SK-N-SH (cell line): Measurements from ENCODE around the gene REPS2.

Source experiments
- ELF1 ChIP-seq: IDR thresholded peaks from 2 replicates; pipeline ENCODE4 v1.4.0; 2012
- GABPA ChIP-seq: IDR thresholded peaks from 2 replicates; pipeline ENCODE4 v1.4.0; 2012; ENCODE audit warnings: low read depth, mild to moderate bottlenecking
- POLR2AphosphoS5 ChIP-seq: IDR thresholded peaks from 2 replicates; pipeline ENCODE4 v1.6.1; 2012; ENCODE audit warnings: low read depth, low read length
- TAF1 ChIP-seq: IDR thresholded peaks from 2 replicates; pipeline ENCODE4 v1.6.1; 2012; ENCODE audit warnings: low read depth, mild to moderate bottlenecking, low read length, moderate library complexity, borderline replicate concordance
- TF ChIP-seq, protein P1 (sequence below): fragments of 200-600 bp; sonication (generic); IDR thresholded peaks from 2 replicates; pipeline ENCODE4 v1.6.1; 2017; ENCODE audit warnings: antibody characterized with exemption, mild to moderate bottlenecking, moderate library complexity

DNA sequence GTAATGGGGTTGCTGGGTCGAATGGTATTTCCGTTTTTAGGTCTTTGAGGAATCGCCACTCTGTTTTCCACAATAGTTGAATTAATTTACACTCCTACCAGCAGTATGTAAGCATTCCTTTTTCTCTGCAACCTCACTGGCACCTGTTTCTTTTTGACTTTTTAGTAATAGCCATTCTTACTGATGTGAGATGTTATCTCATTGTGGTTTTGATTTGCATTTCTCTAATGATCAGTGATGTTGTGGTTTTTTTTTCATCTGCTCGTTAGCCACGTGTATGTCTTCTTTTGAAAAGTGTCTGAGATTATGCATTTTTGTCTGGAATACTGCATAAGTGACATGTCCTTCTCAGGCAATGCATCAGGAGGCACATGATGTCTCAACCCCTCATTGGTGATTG, 28.8 kb downstream of the REPS2 start:
- no peak for TF ChIP-seq ELF1
- TF ChIP-seq POLR2AphosphoS5, result no peak
- TF ChIP-seq, protein P1, sequence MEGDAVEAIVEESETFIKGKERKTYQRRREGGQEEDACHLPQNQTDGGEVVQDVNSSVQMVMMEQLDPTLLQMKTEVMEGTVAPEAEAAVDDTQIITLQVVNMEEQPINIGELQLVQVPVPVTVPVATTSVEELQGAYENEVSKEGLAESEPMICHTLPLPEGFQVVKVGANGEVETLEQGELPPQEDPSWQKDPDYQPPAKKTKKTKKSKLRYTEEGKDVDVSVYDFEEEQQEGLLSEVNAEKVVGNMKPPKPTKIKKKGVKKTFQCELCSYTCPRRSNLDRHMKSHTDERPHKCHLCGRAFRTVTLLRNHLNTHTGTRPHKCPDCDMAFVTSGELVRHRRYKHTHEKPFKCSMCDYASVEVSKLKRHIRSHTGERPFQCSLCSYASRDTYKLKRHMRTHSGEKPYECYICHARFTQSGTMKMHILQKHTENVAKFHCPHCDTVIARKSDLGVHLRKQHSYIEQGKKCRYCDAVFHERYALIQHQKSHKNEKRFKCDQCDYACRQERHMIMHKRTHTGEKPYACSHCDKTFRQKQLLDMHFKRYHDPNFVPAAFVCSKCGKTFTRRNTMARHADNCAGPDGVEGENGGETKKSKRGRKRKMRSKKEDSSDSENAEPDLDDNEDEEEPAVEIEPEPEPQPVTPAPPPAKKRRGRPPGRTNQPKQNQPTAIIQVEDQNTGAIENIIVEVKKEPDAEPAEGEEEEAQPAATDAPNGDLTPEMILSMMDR, result no peak
- TF ChIP-seq GABPA, result no peak
- TF ChIP-seq TAF1, result no peak
